ENCODE measurements around the gene SPATA46. TPM values are rescaled to one million over a fixed set of nuclear protein-coding genes. Genes with fewer than 3 reads are reported as not detected.

The SPATA46 gene
- total and polyA plus RNA-seq, 9 of the 15 experiments (the other 6 are each of a cell fraction or from before 2014, with no cell fraction given): 0.04 to 0.11 TPM; not detected in 7

- FAIRE-seq: no peak
- H3K9ac ChIP-seq (ENCODE audit: insufficient read depth in 1 of 2, low read depth in 2 of 2, low read length in 2 of 2): no peak overlapping the region
- no peak overlapping the region for H3K4me2 ChIP-seq (ENCODE audit: insufficient read depth, low read length)
- ATAC-seq: no peak
- ChIA-PET POLR2A (interaction anchor here (0.8 kb wide), 1 partner anchor 17 kb away, joined by 3 read pairs; no protein-coding TSS in a partner anchor), CTCF (ENCODE audit: low intra/inter-chr PET ratio) (no interaction called here)
- H3K27me3 ChIP-seq (ENCODE audit: control insufficient read depth in 2 of 2, insufficient read depth in 2 of 2, low read length in 2 of 2): peaks cover 10 to 23% of the 10 kb centered on the region in 2 experiments; a peak in 3 of 5 replicates
- H4K20me1 ChIP-seq (replicated peaks; ENCODE audit: control insufficient read depth, insufficient read depth, low read length): no peaks in the 10 kb centered on the region
- H2AFZ ChIP-seq (ENCODE audit: low read depth, low read length): no peak overlapping the region
- H3K4me3 ChIP-seq: no peak overlapping the region
- intact Hi-C loops (cut with micrococcal nuclease): no loop called here
- no peaks in the 10 kb centered on the region for H3K9me3 ChIP-seq (replicated peaks; ENCODE audit: control insufficient read depth, insufficient read depth, low read depth, low read length)
- no peaks in the 10 kb centered on the region for H3K9me1 ChIP-seq (ENCODE audit: control insufficient read depth, insufficient read depth, low read length)
- DNase-seq (ENCODE audit: extremely low read depth in 1 of 4, low spot score in 3 of 4): no peak
- H3K79me2 ChIP-seq (ENCODE audit: control insufficient read depth, insufficient read depth, low read length): no peaks in the 10 kb centered on the region
- H3K27ac ChIP-seq (ENCODE audit: extremely low read depth, low read depth, low read length): no peak overlapping the region
- no peaks in the 10 kb centered on the region for H3K36me3 ChIP-seq (ENCODE audit: control insufficient read depth, insufficient read depth, low read length)
- TF ChIP-seq PPARD (CRISPR knock-in tag; IDR thresholded peaks at IDR 0.05): no peak
- no peak for TF ChIP-seq E2F3 (CRISPR knock-in tag; IDR thresholded peaks at IDR 0.05)
- BruUV-seq (replicated peaks): no TSS peak
- in situ Hi-C loops (cut with MboI): no loop called here
- H3K4me1 ChIP-seq (replicated peaks in 1 of 2; ENCODE audit: control insufficient read depth in 2 of 2, insufficient read depth in 2 of 2, low read length in 2 of 2): no peaks in the 10 kb centered on the region
Observed at GRCh38 chr1:162326559-162326958, 50.1 kb downstream of the SPATA46 start.

GRCh38 chr1:162324396-162324795, 52.3 kb downstream of the SPATA46 start:
- Histone ChIP-seq H3K4me2 (ENCODE audit: insufficient read depth, low read length) (no peak overlapping the region), H2AFZ (ENCODE audit: low read depth, low read length) (no peak overlapping the region), H3K79me2 (ENCODE audit: control insufficient read depth, insufficient read depth, low read length) (no peaks in the 10 kb centered on the region), H3K9me1 (ENCODE audit: control insufficient read depth, insufficient read depth, low read length) (no peaks in the 10 kb centered on the region), H4K20me1 (replicated peaks; ENCODE audit: control insufficient read depth, insufficient read depth, low read length) (no peaks in the 10 kb centered on the region), H3K4me1 (replicated peaks in 1 of 2; ENCODE audit: control insufficient read depth in 2 of 2, insufficient read depth in 2 of 2, low read length in 2 of 2) (no peaks in the 10 kb centered on the region), H3K27ac (ENCODE audit: extremely low read depth, low read depth, low read length) (no peak overlapping the region), H3K36me3 (ENCODE audit: control insufficient read depth, insufficient read depth, low read length) (no peaks in the 10 kb centered on the region), H3K4me3 (no peak overlapping the region), H3K27me3 (ENCODE audit: control insufficient read depth in 2 of 2, insufficient read depth in 2 of 2, low read length in 2 of 2) (peaks cover 15 to 31% of the 10 kb centered on the region in 2 experiments; a peak in 3 of 5 replicates), H3K9ac (ENCODE audit: insufficient read depth in 1 of 2, low read depth in 2 of 2, low read length in 2 of 2) (no peak overlapping the region), H3K9me3 (replicated peaks; ENCODE audit: control insufficient read depth, insufficient read depth, low read depth, low read length) (no peaks in the 10 kb centered on the region)
- no peak for DNase-seq (ENCODE audit: extremely low read depth in 1 of 4, low spot score in 3 of 4)
- no TSS peak for BruUV-seq (replicated peaks)
- 19% methylated on average over 2 of the region's 2 CpGs for WGBS (ENCODE audit: insufficient coverage, low coverage, missing lambda C conversion rate)
- TF ChIP-seq KLF6 (CRISPR knock-in tag; IDR thresholded peaks at IDR 0.05; ENCODE audit: borderline replicate concordance) (no peak), BRCA1 (IDR thresholded peaks at IDR 0.05) (no peak), BRCA1 (CRISPR knock-in tag; IDR thresholded peaks at IDR 0.05) (no peak), ZNF699 (CRISPR knock-in tag; IDR thresholded peaks at IDR 0.05; ENCODE audit: insufficient replicate concordance) (no peak), NFIC (IDR thresholded peaks at IDR 0.05) (no peak), ZNF263 (CRISPR knock-in tag; IDR thresholded peaks at IDR 0.05; ENCODE audit: borderline replicate concordance) (no peak), EZH2 (IDR thresholded peaks at IDR 0.05; ENCODE audit: borderline replicate concordance, low read depth, low read length) (no peak)
- no peak for ATAC-seq
- ChIA-PET POLR2A (interaction anchor here (0.7 kb wide), 1 partner anchor 23 kb away, joined by 3 read pairs; no protein-coding TSS in a partner anchor), CTCF (ENCODE audit: low intra/inter-chr PET ratio) (no interaction called here)
- FAIRE-seq: no peak
- in situ Hi-C loops (cut with MboI) (no loop called here), intact Hi-C loops (cut with micrococcal nuclease) (no loop called here)

MicroRNAs encoded within 50 kb of the gene (microRNA counts, 767-probe panel; counts per million panel counts)
- microRNA hsa-miR-556-3p (not detected), microRNA hsa-miR-556-5p (not detected)

Small RNA genes lying within 50 kb of the gene (microRNA-seq; reads per million reads assigned to microRNA genes)
- gene MIR556 (ENCODE audit: borderline microRNAs expressed): 29.7 reads per million, percentile 69 among the genes with 10 or more reads in this experiment

Small RNA genes lying within 50 kb of the gene (small RNA-seq; reads per million reads assigned to genes)
- gene MIR556: not detected
- gene RNA5SP61: not detected

Other genes starting within 250 kb of the SPATA46 start
- gene C1orf226, start 4.9 kb upstream of the SPATA46 start, total RNA-seq (2014; rRNA removed): 0.36 and 0.37 TPM in 2 replicates
- gene C1orf226, start 4.9 kb upstream of the SPATA46 start, total RNA-seq (2014; rRNA removed; fragmentation: Illumina TruSeq; extraction: Trizol): 0.47 and 0.64 TPM in 2 replicates
- gene C1orf226, start 4.9 kb upstream of the SPATA46 start, total RNA-seq (2015; rRNA removed; fragmentation: Illumina TruSeq; extraction: Trizol): 0.33 and 0.53 TPM in 2 replicates
- gene C1orf226, start 4.9 kb upstream of the SPATA46 start, total RNA-seq (2021): 1.4 and 1.6 TPM in 2 replicates
- 0.81 and 1.4 TPM in 2 replicates for gene C1orf226, start 4.9 kb upstream of the SPATA46 start, polyA plus RNA-seq (2011; rRNA removed)
- 1.2 and 1.3 TPM in 2 replicates for gene C1orf226, start 4.9 kb upstream of the SPATA46 start, polyA plus RNA-seq (2014; fragmentation: Illumina TruSeq; extraction: Trizol)
- under 1 TPM; 0.10 to 0.20 TPM for gene C1orf226, start 4.9 kb upstream of the SPATA46 start, polyA plus RNA-seq (2014; fragmentation: Nextera tagmentation; extraction: Ambion mirVana)
- 0.56 and 0.88 TPM in 2 replicates for gene C1orf226, start 4.9 kb upstream of the SPATA46 start, polyA plus RNA-seq (2014; rRNA removed)
- 5.2 and 5.6 TPM in 2 replicates for gene SH2D1B, start 35.3 kb upstream of the SPATA46 start, total RNA-seq (2014; rRNA removed)
- gene SH2D1B, start 35.3 kb upstream of the SPATA46 start, total RNA-seq (2014; rRNA removed; fragmentation: Illumina TruSeq; extraction: Trizol): 9.7 and 10.8 TPM in 2 replicates
- 7.9 and 8.3 TPM in 2 replicates for gene SH2D1B, start 35.3 kb upstream of the SPATA46 start, total RNA-seq (2015; rRNA removed; fragmentation: Illumina TruSeq; extraction: Trizol)
- gene SH2D1B, start 35.3 kb upstream of the SPATA46 start, total RNA-seq (2021): 5.4 and 6.3 TPM in 2 replicates
- gene SH2D1B, start 35.3 kb upstream of the SPATA46 start, polyA plus RNA-seq (2011; rRNA removed): 4.8 and 5.7 TPM in 2 replicates
- 13.4 and 14.1 TPM in 2 replicates for gene SH2D1B, start 35.3 kb upstream of the SPATA46 start, polyA plus RNA-seq (2014; fragmentation: Illumina TruSeq; extraction: Trizol)
- gene SH2D1B, start 35.3 kb upstream of the SPATA46 start, polyA plus RNA-seq (2014; fragmentation: Nextera tagmentation; extraction: Ambion mirVana): 10 to 100 TPM; 17.1 to 19.6 TPM
- 7.2 and 12.3 TPM in 2 replicates for gene SH2D1B, start 35.3 kb upstream of the SPATA46 start, polyA plus RNA-seq (2014; rRNA removed)
- 34.0 and 36.0 TPM in 2 replicates for gene UHMK1, start 121.0 kb upstream of the SPATA46 start, total RNA-seq (2014; rRNA removed)
- gene UHMK1, start 121.0 kb upstream of the SPATA46 start, total RNA-seq (2014; rRNA removed; fragmentation: Illumina TruSeq; extraction: Trizol): 72.4 and 78.0 TPM in 2 replicates
- 49.2 and 55.2 TPM in 2 replicates for gene UHMK1, start 121.0 kb upstream of the SPATA46 start, total RNA-seq (2015; rRNA removed; fragmentation: Illumina TruSeq; extraction: Trizol)
- 42.6 and 43.3 TPM in 2 replicates for gene UHMK1, start 121.0 kb upstream of the SPATA46 start, total RNA-seq (2021)
- gene UHMK1, start 121.0 kb upstream of the SPATA46 start, polyA plus RNA-seq (2011; rRNA removed): 63.6 and 71.0 TPM in 2 replicates
- 32.9 and 38.3 TPM in 2 replicates for gene UHMK1, start 121.0 kb upstream of the SPATA46 start, polyA plus RNA-seq (2014; fragmentation: Illumina TruSeq; extraction: Trizol)
- 10 to 100 TPM; 13.1 to 20.5 TPM for gene UHMK1, start 121.0 kb upstream of the SPATA46 start, polyA plus RNA-seq (2014; fragmentation: Nextera tagmentation; extraction: Ambion mirVana)
- 27.7 and 28.9 TPM in 2 replicates for gene UHMK1, start 121.0 kb upstream of the SPATA46 start, polyA plus RNA-seq (2014; rRNA removed)
- gene UAP1, start 184.9 kb upstream of the SPATA46 start, total RNA-seq (2014; rRNA removed): 191 and 213 TPM in 2 replicates
- gene UAP1, start 184.9 kb upstream of the SPATA46 start, total RNA-seq (2014; rRNA removed; fragmentation: Illumina TruSeq; extraction: Trizol): 317 and 372 TPM in 2 replicates
- gene UAP1, start 184.9 kb upstream of the SPATA46 start, total RNA-seq (2015; rRNA removed; fragmentation: Illumina TruSeq; extraction: Trizol): 188 TPM in 2 replicates
- 216 and 222 TPM in 2 replicates for gene UAP1, start 184.9 kb upstream of the SPATA46 start, total RNA-seq (2021)
- 257 and 285 TPM in 2 replicates for gene UAP1, start 184.9 kb upstream of the SPATA46 start, polyA plus RNA-seq (2011; rRNA removed)
- gene UAP1, start 184.9 kb upstream of the SPATA46 start, polyA plus RNA-seq (2014; fragmentation: Illumina TruSeq; extraction: Trizol): 219 and 241 TPM in 2 replicates
- 100 to 1,000 TPM; 182 to 189 TPM for gene UAP1, start 184.9 kb upstream of the SPATA46 start, polyA plus RNA-seq (2014; fragmentation: Nextera tagmentation; extraction: Ambion mirVana)
- 201 and 213 TPM in 2 replicates for gene UAP1, start 184.9 kb upstream of the SPATA46 start, polyA plus RNA-seq (2014; rRNA removed)